ENCODE data around the gene IL17B.

DNA sequence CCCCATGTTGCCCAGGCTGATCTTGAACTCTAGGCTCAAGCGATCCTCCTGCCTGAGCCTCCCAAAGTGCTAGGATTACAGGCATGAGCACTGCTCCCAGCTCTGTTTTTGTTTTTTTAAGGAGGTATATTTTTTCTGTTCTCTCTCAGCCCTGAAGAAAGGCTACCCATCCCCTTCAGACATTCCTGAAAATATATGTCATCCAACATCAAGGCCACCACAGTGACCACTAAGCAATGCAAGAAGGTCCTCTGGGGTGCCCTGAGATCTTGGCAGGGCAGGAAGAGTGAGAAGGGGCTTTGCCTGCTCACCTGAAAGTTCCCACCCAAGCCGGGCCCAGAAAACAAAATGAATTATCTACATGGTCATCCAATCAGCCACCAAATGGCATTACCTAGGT, 47.8 kb upstream of the IL17B start:
- TF ChIP-seq GATA3 (IDR thresholded peaks at IDR 0.05; ENCODE audit: low read depth, low read length) (no peak), GATA2 (IDR thresholded peaks at IDR 0.05; ENCODE audit: low read depth, low read length) (no peak)
